ENCODE data around the gene NCKAP5.

The NCKAP5 gene

GRCh38 chr2:133193544-133194361 lies 374.5 kb downstream of the NCKAP5 start:
- DNase-seq = no peak

DNA sequence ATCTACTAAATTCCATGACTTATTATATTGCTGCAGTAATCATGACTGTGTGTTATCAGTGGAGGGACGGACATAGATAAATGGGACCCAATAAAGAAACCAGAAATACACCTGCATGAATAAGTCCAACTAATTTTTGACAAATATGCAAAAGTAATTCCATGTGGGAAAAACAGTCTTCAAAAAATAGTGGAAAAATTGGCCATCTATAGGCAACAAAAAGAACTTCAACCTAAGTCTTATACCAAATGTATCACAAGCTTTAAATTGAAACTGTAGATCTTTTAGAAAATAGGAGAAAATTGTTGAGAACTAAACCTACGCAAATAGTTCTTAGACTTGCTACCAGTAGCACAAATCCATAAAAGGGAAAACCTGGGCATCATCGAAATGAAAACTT lies 376.2 kb downstream of the NCKAP5 start:
- no peak for DNase-seq

DNA sequence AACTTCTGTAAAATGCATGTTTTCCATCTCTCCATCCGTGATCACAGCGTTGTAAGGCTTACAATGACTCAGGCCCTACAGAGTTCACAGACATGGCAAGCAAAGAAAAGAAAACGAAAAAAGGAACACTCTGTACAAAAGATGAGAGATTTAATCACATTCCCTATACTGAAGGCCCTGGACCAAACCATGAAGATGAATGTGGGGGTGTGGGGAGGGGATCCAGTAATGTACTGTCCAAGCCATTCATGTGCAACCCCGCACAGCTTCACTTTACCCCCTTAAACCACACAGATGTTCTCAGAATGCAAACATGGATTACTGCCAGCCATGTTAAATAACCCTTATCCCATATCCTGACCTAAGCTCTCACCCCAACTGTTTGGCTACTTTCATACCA lies 391.1 kb downstream of the NCKAP5 start:
- DNase-seq = peak; percentile 51

DNA sequence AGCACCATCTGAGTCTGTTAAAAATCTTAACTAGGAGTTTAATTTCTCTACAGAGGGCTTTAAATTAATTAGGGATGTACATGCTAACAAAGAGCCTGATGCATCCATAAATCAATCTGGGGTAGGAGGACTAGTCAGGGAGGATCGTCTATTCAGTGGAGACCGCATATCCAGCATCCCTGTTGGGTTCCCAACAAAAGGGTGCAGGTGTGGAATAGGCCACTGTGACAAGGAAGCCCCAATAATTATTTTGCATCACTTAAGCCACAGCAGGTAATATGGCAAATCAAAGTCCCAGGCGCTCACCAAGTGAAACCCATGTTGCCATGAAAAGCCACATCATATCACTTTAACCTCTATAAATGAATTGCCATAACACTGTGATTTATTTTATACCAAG lies 392.3 kb downstream of the NCKAP5 start:
- no peak for DNase-seq

DNA sequence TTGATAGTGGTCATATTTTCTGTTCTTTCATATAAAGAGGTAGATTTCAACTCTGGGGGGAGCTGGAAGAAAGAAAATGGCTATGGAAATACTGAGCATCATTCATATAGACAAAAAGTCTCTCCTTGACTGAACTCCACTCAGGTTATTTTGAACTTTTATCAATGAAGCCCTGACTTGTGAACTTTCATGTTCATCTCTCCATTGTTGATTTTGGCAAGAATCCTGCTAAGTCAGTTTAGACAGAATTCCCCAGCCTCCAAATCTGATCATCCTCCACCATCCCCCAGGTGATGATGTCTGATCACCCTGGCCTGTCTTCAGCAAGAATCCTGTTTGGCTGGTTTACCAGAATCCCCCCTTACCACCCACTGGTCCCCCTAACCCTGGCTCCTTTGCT lies 395.0 kb downstream of the NCKAP5 start:
- DNase-seq = no peak

DNA sequence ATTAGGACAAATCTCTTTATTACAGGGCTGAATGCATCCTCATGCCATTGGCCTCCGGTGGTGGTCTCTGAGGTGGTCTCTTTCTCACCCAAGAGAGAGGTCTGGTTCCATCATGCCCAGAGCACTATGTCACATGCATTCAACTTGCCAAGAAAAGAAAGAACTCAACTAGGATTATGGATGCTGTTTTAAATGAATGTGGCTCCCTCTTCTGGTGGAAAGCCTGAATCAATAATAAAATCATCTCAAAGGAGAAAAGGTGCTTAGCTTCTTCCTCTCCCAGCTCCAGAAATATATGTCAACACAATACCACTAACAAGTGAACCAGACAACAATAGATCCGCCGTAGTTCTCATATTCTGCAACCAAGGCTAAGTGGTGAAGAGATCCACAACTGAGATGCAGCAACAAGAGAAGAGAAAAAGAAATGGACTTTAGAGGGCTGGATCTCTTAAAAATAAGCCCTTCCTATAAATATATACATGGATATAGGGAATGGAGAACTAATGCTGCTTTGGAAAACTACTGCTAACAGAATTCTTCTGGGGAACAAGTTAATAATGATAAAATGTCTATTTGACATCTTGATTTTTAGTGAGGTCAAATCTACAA lies 396.8 kb downstream of the NCKAP5 start:
- peak; percentile 73 for DNase-seq

- DNase-seq = no peak
Observed at GRCh38 chr2:133169274-133169912, 398.9 kb downstream of the NCKAP5 start.

- peak; percentile 52 for DNase-seq
Observed at GRCh38 chr2:133167990-133168389, 400.3 kb downstream of the NCKAP5 start.

- DNase-seq = no peak
Observed at GRCh38 chr2:133167223-133167622, 401.0 kb downstream of the NCKAP5 start.

GRCh38 chr2:133166031-133166430 lies 402.2 kb downstream of the NCKAP5 start:
- peak; percentile 81 for DNase-seq

DNA sequence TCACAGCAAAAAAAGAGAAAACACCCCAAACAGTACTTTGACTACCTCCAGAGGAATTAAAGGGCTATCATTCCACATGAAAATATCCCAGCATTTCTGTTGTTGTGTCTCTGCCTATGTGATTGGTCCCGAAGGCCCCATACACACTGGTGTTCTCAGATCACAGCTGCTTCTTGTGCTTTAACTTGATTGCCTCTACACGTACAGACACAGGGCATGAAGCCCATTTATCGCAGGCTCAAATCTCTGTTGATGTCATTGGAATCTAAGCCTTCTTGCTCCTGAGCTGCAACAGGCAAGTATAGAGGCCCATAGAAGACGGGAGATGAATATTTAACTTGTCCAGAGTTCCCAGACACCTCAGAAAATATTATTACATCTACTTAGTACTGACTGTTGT lies 405.2 kb downstream of the NCKAP5 start:
- no peak for DNase-seq

DNA sequence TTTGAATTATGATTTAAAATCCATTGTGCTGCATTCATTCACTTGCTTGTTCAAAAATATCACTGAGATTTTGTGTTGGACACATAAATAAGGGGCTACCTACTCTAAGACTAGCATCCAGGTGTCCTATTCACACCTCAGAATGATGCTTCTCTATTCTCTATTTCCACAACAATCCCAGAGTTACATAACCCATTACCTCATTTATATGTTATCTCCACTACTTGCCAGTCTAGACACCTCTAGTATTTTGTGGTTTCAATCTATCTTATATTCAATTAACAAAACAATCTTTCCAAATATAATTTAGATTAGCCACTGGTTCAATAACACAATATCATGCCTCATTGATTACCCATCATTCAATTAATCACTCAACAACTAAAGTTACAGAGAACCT lies 409.8 kb downstream of the NCKAP5 start:
- DNase-seq = no peak

DNA sequence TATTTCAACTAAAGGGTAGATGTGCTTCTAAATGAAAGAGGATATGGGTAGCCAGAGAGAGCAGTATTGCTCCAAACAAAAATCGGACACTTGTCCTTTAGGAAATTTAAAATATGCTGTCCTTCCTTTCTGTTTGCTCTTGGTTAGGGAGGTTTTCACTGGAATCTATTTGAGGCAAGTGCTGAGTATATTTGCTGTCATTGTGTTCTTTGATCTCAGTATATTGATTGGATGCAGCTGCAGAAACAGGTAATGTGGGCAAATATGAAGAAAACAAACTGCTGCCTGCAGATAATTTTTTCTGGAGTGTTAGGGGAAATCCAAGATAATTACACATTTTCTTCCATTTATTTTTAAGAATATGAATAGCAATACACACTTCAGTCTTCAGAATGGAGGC lies 410.2 kb downstream of the NCKAP5 start:
- no peak for DNase-seq

DNA sequence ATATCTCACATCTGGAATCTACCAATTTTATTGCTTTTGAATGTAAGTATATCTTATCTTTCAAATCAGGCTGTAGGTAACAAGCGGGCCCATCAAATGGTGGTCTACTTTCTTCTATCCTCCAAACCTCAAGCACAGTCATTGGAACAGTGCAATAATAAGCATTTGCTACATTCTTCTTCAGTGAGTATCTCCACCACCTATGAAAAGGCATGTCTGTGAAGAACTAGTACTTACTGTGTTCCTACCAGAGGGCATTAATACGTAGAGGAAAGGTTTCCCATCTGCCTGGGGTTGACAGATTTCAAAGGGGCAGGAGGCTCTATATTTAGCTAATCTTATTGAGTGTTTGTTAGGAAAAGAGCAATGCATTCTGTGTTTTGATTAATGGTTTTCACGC lies 411.1 kb downstream of the NCKAP5 start:
- DNase-seq = no peak

DNA sequence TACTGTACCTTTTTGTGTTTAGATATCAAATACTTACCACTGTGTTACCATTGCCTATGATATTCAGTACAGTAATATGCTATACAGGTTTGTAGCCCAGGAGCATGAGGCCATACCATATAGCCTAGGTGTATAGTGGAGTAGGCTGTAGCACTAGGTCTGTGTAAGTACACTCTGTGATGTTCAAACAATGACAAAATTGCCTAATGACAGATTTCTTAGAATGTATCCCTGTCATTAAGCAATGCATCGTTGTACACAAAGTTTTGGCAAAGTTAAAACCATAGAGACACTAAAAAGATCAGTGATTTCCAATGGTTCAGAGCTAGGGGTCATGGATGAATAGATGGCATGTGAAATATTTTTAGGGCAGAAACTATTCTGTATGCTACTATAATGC lies 415.5 kb downstream of the NCKAP5 start:
- DNase-seq = no peak

GRCh38 chr2:133148187-133148586 lies 420.1 kb downstream of the NCKAP5 start:
- no peak for DNase-seq

DNA sequence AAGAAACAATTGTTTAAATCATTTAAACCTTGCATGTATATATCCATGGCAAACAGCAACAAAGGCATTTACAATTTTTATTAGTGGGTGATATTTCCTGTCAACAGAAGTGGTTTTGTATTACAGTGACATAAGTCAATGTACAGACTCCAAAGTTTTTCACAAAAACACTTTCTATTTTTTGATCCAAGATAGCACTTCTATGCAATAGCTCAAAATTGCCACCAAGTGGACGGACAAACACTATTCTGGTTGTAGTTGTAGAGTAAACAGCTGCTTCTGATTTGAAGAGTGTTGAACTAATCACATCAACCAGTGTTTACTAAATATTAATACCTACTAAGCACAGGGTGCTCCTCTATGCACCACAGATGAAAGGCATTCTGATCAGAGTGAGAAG lies 421.4 kb downstream of the NCKAP5 start:
- DNase-seq = no peak

DNA sequence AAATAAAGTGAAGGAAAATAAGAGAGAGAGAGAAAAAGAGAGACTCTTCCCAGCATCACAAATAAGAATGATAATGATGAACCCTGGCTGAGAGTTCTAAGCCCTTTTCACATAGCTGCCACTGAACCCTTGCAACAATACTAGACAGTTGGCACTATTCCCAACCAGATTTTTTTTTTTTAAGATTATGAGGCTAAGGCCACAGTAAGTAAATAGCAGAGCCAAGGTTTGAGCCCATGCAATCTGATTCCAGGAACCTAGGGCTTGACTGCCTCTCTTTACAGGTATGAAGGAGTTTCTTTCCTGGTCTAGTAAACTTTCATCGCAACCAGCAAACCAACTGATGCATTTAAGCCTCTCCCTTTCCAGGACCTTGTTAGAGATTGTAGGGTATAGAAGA lies 424.6 kb downstream of the NCKAP5 start:
- DNase-seq = no peak

- DNase-seq = no peak
Observed at GRCh38 chr2:133142087-133142486, 426.2 kb downstream of the NCKAP5 start.

- no peak for DNase-seq
Observed at GRCh38 chr2:133140620-133141019, 427.6 kb downstream of the NCKAP5 start.

GRCh38 chr2:133139847-133140533 lies 428.3 kb downstream of the NCKAP5 start:
- no peak for DNase-seq

- DNase-seq = no peak
Observed at GRCh38 chr2:133138693-133139092, 429.6 kb downstream of the NCKAP5 start.

- no peak for DNase-seq
Observed at GRCh38 chr2:133135035-133135654, 433.1 kb downstream of the NCKAP5 start.

All from fibroblast of skin of back (primary cell).